Measurements from ENCODE around the gene MCC.
A peak's percentile ranks its signal among the peaks of the same experiment; 100 is the strongest.

The MCC gene

GRCh38 chr5:113280541-113280940 is 207.7 kb downstream of the MCC start:
- H3K4me3 Mint-ChIP-seq, result no peak overlapping the region
- no peak overlapping the region for H3K27ac Mint-ChIP-seq
- H3K4me1 Mint-ChIP-seq, result peaks cover 43% of the 10 kb centered on the region
- no peak for TF ChIP-seq CTCF (IDR thresholded peaks at IDR 0.05; ENCODE audit: unreplicated experiment in 3 of 3)
- no peaks in the 10 kb centered on the region for H3K36me3 Mint-ChIP-seq (ENCODE audit: low read depth)
- no peaks in the 10 kb centered on the region for H3K27me3 Mint-ChIP-seq (ENCODE audit: low read depth)
- no peaks in the 10 kb centered on the region for H3K9me3 Mint-ChIP-seq

- Mint-ChIP-seq H3K9me3 (no peaks in the 10 kb centered on the region), H3K27me3 (ENCODE audit: low read depth) (no peaks in the 10 kb centered on the region), H3K27ac (no peak overlapping the region), H3K4me1 (peaks cover 52% of the 10 kb centered on the region), H3K4me3 (no peak overlapping the region), H3K36me3 (ENCODE audit: low read depth) (no peaks in the 10 kb centered on the region)
- TF ChIP-seq CTCF (IDR thresholded peaks at IDR 0.05; ENCODE audit: unreplicated experiment in 3 of 3), result no peak
Measured at GRCh38 chr5:113278976-113279375, 209.3 kb downstream of the MCC start.

GRCh38 chr5:113276493-113276892 is 211.8 kb downstream of the MCC start:
- Mint-ChIP-seq H3K27ac (peak overlapping the region in 2 of 3 experiments; percentile 61 to 65), H3K36me3 (ENCODE audit: low read depth) (no peaks in the 10 kb centered on the region), H3K27me3 (ENCODE audit: low read depth) (no peaks in the 10 kb centered on the region), H3K4me1 (peaks cover 42% of the 10 kb centered on the region), H3K9me3 (no peaks in the 10 kb centered on the region), H3K4me3 (no peak overlapping the region)
- no peak for TF ChIP-seq CTCF (IDR thresholded peaks at IDR 0.05; ENCODE audit: unreplicated experiment in 3 of 3)

- Mint-ChIP-seq H3K36me3 (ENCODE audit: low read depth) (no peaks in the 10 kb centered on the region), H3K9me3 (no peaks in the 10 kb centered on the region), H3K27ac (peak overlapping the region in 2 of 3 experiments; percentile 61 to 65), H3K4me1 (peaks cover 42% of the 10 kb centered on the region), H3K4me3 (no peak overlapping the region), H3K27me3 (ENCODE audit: low read depth) (no peaks in the 10 kb centered on the region)
- TF ChIP-seq CTCF (IDR thresholded peaks at IDR 0.05; ENCODE audit: unreplicated experiment in 3 of 3), result no peak
Measured at GRCh38 chr5:113276001-113276400, 212.3 kb downstream of the MCC start.

- Mint-ChIP-seq H3K4me1 (peaks cover 39% of the 10 kb centered on the region), H3K4me3 (no peak overlapping the region), H3K27me3 (ENCODE audit: low read depth) (no peaks in the 10 kb centered on the region), H3K9me3 (no peaks in the 10 kb centered on the region), H3K36me3 (ENCODE audit: low read depth) (no peaks in the 10 kb centered on the region), H3K27ac (peak overlapping the region in 2 of 3 experiments; percentile 60 to 71)
- TF ChIP-seq CTCF (IDR thresholded peaks at IDR 0.05; ENCODE audit: unreplicated experiment in 3 of 3), result no peak
Measured at GRCh38 chr5:113274836-113275414, 213.3 kb downstream of the MCC start.

- Mint-ChIP-seq H3K4me1 (peaks cover 48% of the 10 kb centered on the region), H3K36me3 (ENCODE audit: low read depth) (no peaks in the 10 kb centered on the region), H3K9me3 (no peaks in the 10 kb centered on the region), H3K4me3 (no peak overlapping the region), H3K27ac (no peak overlapping the region), H3K27me3 (ENCODE audit: low read depth) (no peaks in the 10 kb centered on the region)
- no peak for TF ChIP-seq CTCF (IDR thresholded peaks at IDR 0.05; ENCODE audit: unreplicated experiment in 3 of 3)
Measured at GRCh38 chr5:113273948-113274347, 214.3 kb downstream of the MCC start.

Measured in nephron (organoid).